ENCODE data around the gene REEP6. TPM values are rescaled to one million over a fixed set of nuclear protein-coding genes. Genes with fewer than 3 reads are reported as not detected.

Gene REEP6
- total and polyA plus RNA-seq, 2 of the 8 experiments (the other 6 are each of a cell fraction or from before 2014, with no cell fraction given): 12.6 to 20.7 TPM

- Histone ChIP-seq H3K18ac (ENCODE audit: extremely low read depth, low read length) (no peak overlapping the region), H3K23me2 (ENCODE audit: low read depth, low read length) (peaks cover 3% of the 10 kb centered on the region; the same call in 1 of the 2 replicates), H3K4me2 (ENCODE audit: insufficient read depth in 1 of 2, low read depth in 2 of 2, low read length in 2 of 2) (no peak overlapping the region), H2BK15ac (ENCODE audit: low read length) (no peak overlapping the region), H3K36me3 (ENCODE audit: control insufficient read depth in 2 of 4, insufficient read depth in 4 of 4, low read length in 3 of 4) (peaks cover 0 to 2% (median 0%) of the 10 kb centered on the region in 4 experiments; a peak in 2 of 8 replicates), H3K27ac (ENCODE audit: low read depth, low read length) (no peak overlapping the region), H4K91ac (replicated peaks; ENCODE audit: insufficient read length, low read length) (no peak overlapping the region), H3K9ac (replicated peaks in 1 of 4; ENCODE audit: extremely low read depth in 1 of 4, low read depth in 3 of 4, low read length in 3 of 4) (no peak overlapping the region), H2BK5ac (ENCODE audit: low read depth, low read length) (no peak overlapping the region), H3K14ac (ENCODE audit: insufficient read length) (no peak overlapping the region), H3K4ac (replicated peaks; ENCODE audit: insufficient read length, low read depth, low read length) (no peak overlapping the region), H3K4me3 (ENCODE audit: extremely low read depth in 1 of 4, insufficient read depth in 2 of 4, low read depth in 3 of 4, low read length in 4 of 4) (no peak overlapping the region), H3K56ac (replicated peaks; ENCODE audit: insufficient read length, low read depth, low read length) (no peak overlapping the region), H2BK120ac (replicated peaks; ENCODE audit: low read depth, low read length) (no peak overlapping the region), H4K5ac (ENCODE audit: insufficient read length, low read depth, low read length) (no peak overlapping the region), H2BK12ac (ENCODE audit: low read depth, low read length) (peak overlapping the region; percentile 17; the same call in 1 of the 2 replicates), H3K9me3 (ENCODE audit: insufficient read depth in 2 of 2, low read depth in 1 of 2, low read length in 1 of 2) (no peaks in the 10 kb centered on the region), H3K79me1 (ENCODE audit: low read depth, low read length) (no peaks in the 10 kb centered on the region; the same call in 1 of the 2 replicates), H3K27me3 (replicated peaks in 1 of 4; ENCODE audit: control insufficient read depth in 3 of 4, extremely low read depth in 1 of 4, insufficient read depth in 3 of 4, low read length in 3 of 4) (peaks cover 0 to 19% (median 12%) of the 10 kb centered on the region in 4 experiments; a peak in 4 of 7 replicates), H4K8ac (ENCODE audit: extremely low read depth, insufficient read depth, low read length) (peak overlapping the region; percentile 85; the same call in 1 of the 2 replicates), H4K20me1 (replicated peaks in 1 of 2; ENCODE audit: control insufficient read depth in 1 of 2, insufficient read depth in 2 of 2, low read length in 2 of 2) (peaks cover 2 to 6% of the 10 kb centered on the region in 2 experiments), H2AK5ac (ENCODE audit: low read depth, low read length) (peak overlapping the region; percentile 57; the same call in 1 of the 2 replicates), H3K4me1 (replicated peaks in 1 of 4; ENCODE audit: control insufficient read depth in 3 of 4, insufficient read depth in 4 of 4, low read length in 3 of 4) (peaks cover 0 to 28% (median 21%) of the 10 kb centered on the region in 4 experiments; a peak in 6 of 7 replicates), H2BK20ac (ENCODE audit: low read length) (no peak overlapping the region), H2AFZ (ENCODE audit: low read length) (no peak overlapping the region), H3K79me2 (ENCODE audit: control insufficient read depth in 1 of 2, insufficient read depth in 2 of 2, low read length in 2 of 2) (no peaks in the 10 kb centered on the region), H3K23ac (ENCODE audit: insufficient read length) (no peak overlapping the region)
- no peak for FAIRE-seq
- ChIA-PET POLR2A (ENCODE audit: partially characterized antibody) (interaction anchor here (0.6 to 9.4 kb wide), 10 partner anchors 11 to 231 kb away, joined by 3 to 109 read pairs (median 4); partner anchors contain the start of gene CIRBP), CTCF (ENCODE audit: partially characterized antibody) (interaction anchor here (0.8 to 6.9 kb wide), 12 partner anchors 11 to 382 kb away, joined by 3 to 54 read pairs (median 3); no protein-coding TSS in a partner anchor)
- DNase-seq (ENCODE audit: low read depth in 1 of 2, low spot score in 2 of 2): no peak
- 77% methylated on average over 24 of the region's 43 CpGs; no CpG with 5 or more reads in 1 of the 2 experiments for WGBS, 2 experiments (ENCODE audit: extremely low coverage in 1 of 2, insufficient coverage in 1 of 2, insufficient read length in 1 of 2, insufficient replicate concordance in 2 of 2, low coverage in 1 of 2, low lambda C conversion rate in 2 of 2, missing lambda C conversion rate in 1 of 2)
- TF ChIP-seq POLR2AphosphoS5 (IDR thresholded peaks at IDR 0.05; ENCODE audit: low read depth, low read length) (no peak), EZH2 (IDR thresholded peaks at IDR 0.05; ENCODE audit: low read depth, low read length, severe bottlenecking) (no peak), SP2 (IDR thresholded peaks at IDR 0.05; ENCODE audit: low read length) (no peak), SIRT6 (IDR thresholded peaks at IDR 0.05; ENCODE audit: low read length) (no peak), TCF12 (IDR thresholded peaks at IDR 0.05; ENCODE audit: low read depth, low read length) (no peak), KDM4A (IDR thresholded peaks at IDR 0.05; ENCODE audit: low read depth, low read length, severe bottlenecking) (no peak), PHF8 (conservative IDR thresholded peaks at IDR 0.05; ENCODE audit: low read depth, low read length) (no peak), HDAC2 (IDR thresholded peaks at IDR 0.05; ENCODE audit: borderline replicate concordance in 1 of 2, low read depth in 2 of 2, low read length in 2 of 2) (no peak)
Observed at GRCh38 chr19:1456121-1456900, 34.7 kb upstream of the REEP6 start.

Data from H1 (cell line).